Measurements from ENCODE around the gene TRIM9.

TRIM9 gene

DNA sequence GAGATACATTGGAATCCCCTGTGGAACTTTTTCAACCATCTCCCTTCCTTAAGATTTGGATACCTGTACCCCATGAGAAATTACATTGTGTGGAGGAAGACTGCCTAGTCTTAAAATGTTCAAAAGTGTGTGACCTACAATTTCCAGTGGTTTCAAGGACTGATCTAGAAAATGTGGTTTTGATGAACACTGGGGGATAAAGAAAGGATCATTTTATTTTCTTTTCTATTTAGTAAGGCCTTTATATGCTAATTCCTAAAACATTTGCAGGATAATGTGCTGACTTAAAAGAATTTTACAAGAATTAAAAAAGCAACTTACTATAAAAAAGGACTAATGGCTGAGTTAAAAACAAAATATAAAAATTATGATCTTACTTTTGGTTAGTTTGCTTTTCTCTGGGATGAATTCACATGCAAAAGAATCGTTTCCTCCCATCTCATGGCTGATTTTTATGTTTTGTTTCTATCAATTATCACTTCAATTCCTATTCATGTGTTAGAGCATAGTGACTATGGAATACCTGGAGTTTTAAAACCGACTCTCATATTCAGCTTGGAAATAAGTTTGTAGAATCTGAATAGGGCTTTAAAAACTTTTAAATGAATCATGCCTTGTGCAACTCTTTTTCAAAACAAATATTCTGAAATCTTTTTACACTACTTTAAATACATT, 110.7 kb downstream of the TRIM9 start:
- peaks cover 25% of the 10 kb centered on the region for H3K4me1 ChIP-seq (ENCODE audit: control insufficient read depth, insufficient read depth, low read length)
- no peak overlapping the region for H3K4me3 ChIP-seq (ENCODE audit: low read depth, low read length)
- H3K9ac ChIP-seq (ENCODE audit: low read length), result no peak overlapping the region
- no peaks in the 10 kb centered on the region for H3K27me3 ChIP-seq (ENCODE audit: control insufficient read depth, insufficient read depth, low read length)
- H3K9me3 ChIP-seq (ENCODE audit: control insufficient read depth, insufficient read depth, low read depth, low read length), result no peaks in the 10 kb centered on the region
- H3K27ac ChIP-seq (ENCODE audit: low read depth, low read length), result no peak overlapping the region
- H3K36me3 ChIP-seq (ENCODE audit: control insufficient read depth, insufficient read depth, low read length), result no peaks in the 10 kb centered on the region

DNA sequence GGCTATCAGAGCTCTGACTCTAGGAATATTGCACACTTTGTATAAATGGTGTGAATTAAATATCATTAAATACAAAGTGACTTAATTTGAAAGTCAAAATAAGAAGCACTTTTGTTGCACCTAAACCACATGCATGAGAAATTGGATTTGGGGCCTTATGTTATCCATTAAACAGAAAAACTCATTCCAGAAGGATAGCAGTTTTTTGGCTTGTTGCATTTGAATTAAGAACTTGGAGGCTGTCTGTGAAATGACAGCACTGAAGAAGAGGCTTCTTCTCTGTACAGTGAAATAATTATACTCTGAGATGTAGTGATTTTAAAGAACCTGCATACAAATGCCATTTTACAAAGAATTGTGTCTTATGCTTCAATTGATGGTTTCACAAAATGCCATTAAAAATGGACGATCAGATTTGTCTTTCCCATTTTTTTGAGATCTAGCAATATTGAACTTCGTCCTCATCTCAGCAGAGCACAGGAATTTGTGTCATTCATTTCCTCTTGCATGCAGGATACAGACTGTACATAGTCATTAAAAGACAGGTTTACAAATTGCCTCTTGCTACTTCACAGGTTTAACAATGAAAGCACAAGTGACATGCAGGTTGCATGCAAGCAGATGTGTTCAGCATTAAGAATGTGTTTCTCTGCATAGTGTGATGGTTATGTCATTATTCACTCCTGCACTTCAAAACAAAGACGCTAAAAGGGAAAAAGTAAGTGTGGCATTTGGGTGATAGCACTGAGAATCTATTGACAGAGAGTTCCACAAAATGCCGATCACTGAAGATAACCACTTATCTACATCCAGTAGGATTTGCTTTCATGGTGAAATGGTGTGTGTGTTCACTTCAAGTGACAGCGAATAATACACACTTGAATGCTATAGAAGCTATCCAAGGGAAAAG, 114.7 kb downstream of the TRIM9 start:
- no peaks in the 10 kb centered on the region for H3K9me3 ChIP-seq (ENCODE audit: control insufficient read depth, insufficient read depth, low read depth, low read length)
- H3K9ac ChIP-seq (ENCODE audit: low read length), result no peak overlapping the region
- no peak overlapping the region for H3K4me3 ChIP-seq (ENCODE audit: low read depth, low read length)
- no peaks in the 10 kb centered on the region for H3K36me3 ChIP-seq (ENCODE audit: control insufficient read depth, insufficient read depth, low read length)
- H3K27ac ChIP-seq (ENCODE audit: low read depth, low read length), result no peak overlapping the region
- peaks cover 14% of the 10 kb centered on the region for H3K4me1 ChIP-seq (ENCODE audit: control insufficient read depth, insufficient read depth, low read length)
- no peaks in the 10 kb centered on the region for H3K27me3 ChIP-seq (ENCODE audit: control insufficient read depth, insufficient read depth, low read length)

GRCh38 chr14:50978888-50979287, 116.0 kb downstream of the TRIM9 start:
- Histone ChIP-seq H3K9ac (ENCODE audit: low read length) (no peak overlapping the region), H3K27me3 (ENCODE audit: control insufficient read depth, insufficient read depth, low read length) (no peaks in the 10 kb centered on the region), H3K4me3 (ENCODE audit: low read depth, low read length) (no peak overlapping the region), H3K4me1 (ENCODE audit: control insufficient read depth, insufficient read depth, low read length) (peaks cover 2% of the 10 kb centered on the region), H3K36me3 (ENCODE audit: control insufficient read depth, insufficient read depth, low read length) (no peaks in the 10 kb centered on the region), H3K27ac (ENCODE audit: low read depth, low read length) (no peak overlapping the region), H3K9me3 (ENCODE audit: control insufficient read depth, insufficient read depth, low read depth, low read length) (no peaks in the 10 kb centered on the region)

GRCh38 chr14:50978529-50978871, 116.4 kb downstream of the TRIM9 start:
- no peak overlapping the region for H3K9ac ChIP-seq (ENCODE audit: low read length)

DNA sequence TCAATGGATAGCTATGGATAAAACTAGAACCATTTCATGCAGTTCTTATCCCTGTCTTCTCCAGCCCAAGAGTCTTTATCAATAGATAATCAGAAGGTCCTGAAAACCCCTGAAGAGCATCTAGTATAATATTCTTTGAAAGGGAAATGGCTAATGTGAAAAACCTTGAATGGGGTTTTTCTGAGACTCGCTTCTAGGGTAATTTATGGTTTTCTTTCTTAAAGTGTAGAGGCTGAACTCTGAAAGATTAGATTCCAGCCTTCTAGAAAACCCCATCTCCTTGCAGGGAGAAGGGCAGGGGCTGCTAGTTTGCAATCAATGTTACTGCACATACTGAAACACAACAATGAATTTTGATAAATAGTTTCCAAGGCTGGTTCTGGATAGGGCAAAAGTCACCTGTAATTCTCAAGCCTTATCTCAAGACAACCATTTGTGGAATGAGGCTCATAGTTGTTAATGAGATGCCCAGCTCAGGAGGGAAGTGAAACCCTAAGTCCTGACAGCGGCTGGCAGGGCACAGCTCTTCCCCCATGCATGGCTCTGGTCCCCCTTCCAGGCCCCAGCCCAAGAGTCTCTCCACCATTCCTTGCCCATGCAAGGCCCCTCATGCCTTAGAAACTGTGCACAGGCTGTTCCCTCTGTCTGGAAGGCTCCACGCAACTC, 116.9 kb downstream of the TRIM9 start:
- no peaks in the 10 kb centered on the region for H3K9me3 ChIP-seq (ENCODE audit: control insufficient read depth, insufficient read depth, low read depth, low read length)
- no peak overlapping the region for H3K27ac ChIP-seq (ENCODE audit: low read depth, low read length)
- no peaks in the 10 kb centered on the region for H3K27me3 ChIP-seq (ENCODE audit: control insufficient read depth, insufficient read depth, low read length)
- H3K4me1 ChIP-seq (ENCODE audit: control insufficient read depth, insufficient read depth, low read length), result no peaks in the 10 kb centered on the region
- H3K4me3 ChIP-seq (ENCODE audit: low read depth, low read length), result no peak overlapping the region
- H3K9ac ChIP-seq (ENCODE audit: low read length), result no peak overlapping the region
- H3K36me3 ChIP-seq (ENCODE audit: control insufficient read depth, insufficient read depth, low read length), result no peaks in the 10 kb centered on the region

More at GRCh38 chr14:50978529-50978871, 116.4 kb downstream of the TRIM9 start:
- Histone ChIP-seq H3K36me3 (ENCODE audit: control insufficient read depth, insufficient read depth, low read length) (no peaks in the 10 kb centered on the region), H3K4me3 (ENCODE audit: low read depth, low read length) (no peak overlapping the region), H3K9me3 (ENCODE audit: control insufficient read depth, insufficient read depth, low read depth, low read length) (no peaks in the 10 kb centered on the region), H3K27me3 (ENCODE audit: control insufficient read depth, insufficient read depth, low read length) (no peaks in the 10 kb centered on the region), H3K4me1 (ENCODE audit: control insufficient read depth, insufficient read depth, low read length) (no peaks in the 10 kb centered on the region), H3K27ac (ENCODE audit: low read depth, low read length) (no peak overlapping the region)

DNA sequence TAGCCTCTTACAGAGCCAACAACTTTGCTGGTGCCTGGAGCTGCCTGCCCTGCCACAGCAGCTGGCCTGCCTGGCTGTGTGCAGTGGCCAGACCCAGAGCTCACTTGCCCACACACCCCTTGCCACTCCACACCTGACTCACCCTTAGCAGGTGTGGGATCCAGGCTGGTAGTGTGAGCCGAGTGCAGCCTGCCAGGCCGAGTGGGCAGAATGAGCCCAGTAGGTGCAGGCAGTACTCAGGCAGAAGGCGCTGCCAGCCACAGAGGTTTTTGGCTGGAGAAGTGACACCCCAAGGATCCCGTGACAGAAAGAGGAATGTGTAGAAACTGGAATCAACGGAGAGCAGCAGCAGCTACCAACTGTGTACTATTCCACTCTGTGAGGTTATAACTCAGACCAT, 120.8 kb downstream of the TRIM9 start:
- Histone ChIP-seq H3K4me1 (ENCODE audit: control insufficient read depth, insufficient read depth, low read length) (no peaks in the 10 kb centered on the region), H3K4me3 (ENCODE audit: low read depth, low read length) (no peak overlapping the region), H3K9ac (ENCODE audit: low read length) (no peak overlapping the region), H3K27ac (ENCODE audit: low read depth, low read length) (no peak overlapping the region), H3K36me3 (ENCODE audit: control insufficient read depth, insufficient read depth, low read length) (no peaks in the 10 kb centered on the region), H3K27me3 (ENCODE audit: control insufficient read depth, insufficient read depth, low read length) (no peaks in the 10 kb centered on the region), H3K9me3 (ENCODE audit: control insufficient read depth, insufficient read depth, low read depth, low read length) (no peaks in the 10 kb centered on the region)

- Histone ChIP-seq H3K27me3 (ENCODE audit: control insufficient read depth, insufficient read depth, low read length) (no peaks in the 10 kb centered on the region), H3K9me3 (ENCODE audit: control insufficient read depth, insufficient read depth, low read depth, low read length) (no peaks in the 10 kb centered on the region), H3K9ac (ENCODE audit: low read length) (no peak overlapping the region), H3K27ac (ENCODE audit: low read depth, low read length) (no peak overlapping the region), H3K36me3 (ENCODE audit: control insufficient read depth, insufficient read depth, low read length) (no peaks in the 10 kb centered on the region), H3K4me3 (ENCODE audit: low read depth, low read length) (no peak overlapping the region), H3K4me1 (ENCODE audit: control insufficient read depth, insufficient read depth, low read length) (no peaks in the 10 kb centered on the region)
These were observed 122.2 kb downstream of the TRIM9 start for GRCh38 chr14:50972734-50973133.

DNA sequence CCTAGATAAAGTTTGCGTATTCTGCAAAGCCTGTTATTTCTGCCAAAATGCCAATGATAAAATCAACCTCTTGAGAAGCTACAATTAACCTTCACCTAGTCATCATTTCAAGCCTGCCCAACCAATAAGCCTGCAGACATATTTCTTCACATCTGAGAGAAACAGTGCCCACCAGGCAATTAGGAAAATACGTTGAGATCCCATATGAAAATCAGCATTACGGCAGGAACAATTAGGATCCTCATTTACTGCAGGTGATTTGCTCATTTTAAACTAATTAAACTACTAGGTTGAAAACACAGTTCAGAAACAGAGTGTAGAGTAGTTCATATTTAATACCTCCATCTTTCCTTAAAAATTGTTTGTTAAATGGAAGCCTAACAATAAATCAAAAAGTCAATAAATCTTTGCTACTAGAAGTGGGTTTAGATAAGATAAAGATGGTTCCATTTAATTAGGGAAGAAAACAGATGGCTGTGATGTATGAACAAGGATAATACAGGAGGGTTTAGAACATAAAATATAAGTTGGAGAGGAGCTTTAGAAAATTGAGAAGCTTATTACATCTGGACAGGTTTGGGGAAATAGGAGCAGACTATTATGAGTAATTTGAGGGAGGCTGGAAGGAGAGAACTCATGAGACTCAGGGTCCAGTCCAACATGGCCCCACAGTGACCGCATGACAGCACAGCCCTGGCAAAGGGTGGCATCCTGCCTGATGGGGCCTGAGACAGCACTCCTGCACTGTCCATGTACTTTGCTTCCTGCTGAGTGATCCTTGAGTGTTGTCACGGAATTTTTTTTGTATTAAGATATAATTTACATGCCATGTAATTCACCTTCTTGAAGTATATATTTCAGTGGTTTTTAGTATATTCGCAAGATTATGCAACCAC, 123.8 kb downstream of the TRIM9 start:
- no peak overlapping the region for H3K9ac ChIP-seq (ENCODE audit: low read length)
- H3K4me3 ChIP-seq (ENCODE audit: low read depth, low read length), result no peak overlapping the region
- no peaks in the 10 kb centered on the region for H3K9me3 ChIP-seq (ENCODE audit: control insufficient read depth, insufficient read depth, low read depth, low read length)
- H3K4me1 ChIP-seq (ENCODE audit: control insufficient read depth, insufficient read depth, low read length), result no peaks in the 10 kb centered on the region
- no peaks in the 10 kb centered on the region for H3K36me3 ChIP-seq (ENCODE audit: control insufficient read depth, insufficient read depth, low read length)
- H3K27me3 ChIP-seq (ENCODE audit: control insufficient read depth, insufficient read depth, low read length), result no peaks in the 10 kb centered on the region
- H3K27ac ChIP-seq (ENCODE audit: low read depth, low read length), result no peak overlapping the region

- H3K9ac ChIP-seq (ENCODE audit: low read length), result no peak overlapping the region
These were observed 127.1 kb downstream of the TRIM9 start for GRCh38 chr14:50967790-50968189.

DNA sequence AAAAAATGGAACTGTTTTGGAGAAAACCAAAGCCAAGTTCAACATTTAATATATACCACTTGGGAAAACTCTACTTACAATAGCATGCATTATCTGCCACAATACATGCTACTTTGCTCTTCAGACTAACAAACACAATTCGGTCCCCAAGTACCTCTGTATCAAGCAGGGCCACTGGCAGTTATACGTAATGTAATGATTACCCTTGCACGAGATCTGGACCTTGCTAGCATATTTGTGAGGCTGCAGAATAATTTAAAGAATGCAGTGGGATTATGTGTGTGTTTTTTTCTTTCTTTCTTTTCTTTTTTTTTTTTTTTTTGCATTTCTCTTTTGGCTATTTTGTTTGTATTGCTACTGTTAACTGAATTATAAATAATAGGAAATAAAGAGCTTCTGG, 127.8 kb downstream of the TRIM9 start:
- no peak overlapping the region for H3K27ac ChIP-seq (ENCODE audit: low read depth, low read length)
- H3K9me3 ChIP-seq (ENCODE audit: control insufficient read depth, insufficient read depth, low read depth, low read length), result no peaks in the 10 kb centered on the region
- no peaks in the 10 kb centered on the region for H3K36me3 ChIP-seq (ENCODE audit: control insufficient read depth, insufficient read depth, low read length)
- H3K4me1 ChIP-seq (ENCODE audit: control insufficient read depth, insufficient read depth, low read length), result no peaks in the 10 kb centered on the region
- H3K4me3 ChIP-seq (ENCODE audit: low read depth, low read length), result no peak overlapping the region
- H3K9ac ChIP-seq (ENCODE audit: low read length), result no peak overlapping the region
- no peaks in the 10 kb centered on the region for H3K27me3 ChIP-seq (ENCODE audit: control insufficient read depth, insufficient read depth, low read length)

More at GRCh38 chr14:50967790-50968189, 127.1 kb downstream of the TRIM9 start:
- Histone ChIP-seq H3K4me1 (ENCODE audit: control insufficient read depth, insufficient read depth, low read length) (no peaks in the 10 kb centered on the region), H3K9me3 (ENCODE audit: control insufficient read depth, insufficient read depth, low read depth, low read length) (no peaks in the 10 kb centered on the region), H3K27me3 (ENCODE audit: control insufficient read depth, insufficient read depth, low read length) (no peaks in the 10 kb centered on the region), H3K4me3 (ENCODE audit: low read depth, low read length) (no peak overlapping the region), H3K36me3 (ENCODE audit: control insufficient read depth, insufficient read depth, low read length) (no peaks in the 10 kb centered on the region), H3K27ac (ENCODE audit: low read depth, low read length) (no peak overlapping the region)
